GM19463 (cell line): ENCODE results near the gene IQSEC1.
"Not testable (repeated sequence)": the region's sequence is repeated elsewhere in the genome, so short reads cannot be mapped to it uniquely, and the experiment has no call there.

Experiments
- ATAC-seq: cut with Tn5 transposase; IDR thresholded peaks from one replicate; pipeline ENCODE4 v1.9.1; 2021; ENCODE audit warnings: mild to moderate bottlenecking, moderate library complexity; ENCODE audit not compliant: unreplicated experiment

The IQSEC1 gene

GRCh38 chr3:12886106-12886679 lies 187.0 kb downstream of the IQSEC1 start:
- ATAC-seq: peak; percentile 45

DNA sequence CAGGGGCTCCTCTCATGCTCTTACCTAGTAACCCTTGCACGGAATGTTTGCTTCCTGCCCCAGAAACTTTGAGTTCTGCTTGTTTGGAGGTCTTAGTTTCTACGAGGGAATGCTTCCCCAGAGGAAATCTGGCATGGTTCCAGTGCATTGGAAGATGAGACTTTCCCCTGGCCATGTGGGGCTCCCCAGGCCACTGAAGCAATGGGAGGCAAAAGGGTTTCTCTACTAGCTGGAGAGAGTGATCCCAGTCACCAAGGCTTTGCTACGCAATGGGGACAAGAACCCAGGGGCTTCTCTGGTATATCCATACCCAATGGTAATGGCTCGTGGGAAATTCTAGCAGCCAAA lies 187.7 kb downstream of the IQSEC1 start:
- no peak for ATAC-seq

GRCh38 chr3:12884790-12885582 lies 188.2 kb downstream of the IQSEC1 start:
- ATAC-seq: no peak

- no peak for ATAC-seq
Measured at GRCh38 chr3:12884186-12884680, 189.0 kb downstream of the IQSEC1 start.

DNA sequence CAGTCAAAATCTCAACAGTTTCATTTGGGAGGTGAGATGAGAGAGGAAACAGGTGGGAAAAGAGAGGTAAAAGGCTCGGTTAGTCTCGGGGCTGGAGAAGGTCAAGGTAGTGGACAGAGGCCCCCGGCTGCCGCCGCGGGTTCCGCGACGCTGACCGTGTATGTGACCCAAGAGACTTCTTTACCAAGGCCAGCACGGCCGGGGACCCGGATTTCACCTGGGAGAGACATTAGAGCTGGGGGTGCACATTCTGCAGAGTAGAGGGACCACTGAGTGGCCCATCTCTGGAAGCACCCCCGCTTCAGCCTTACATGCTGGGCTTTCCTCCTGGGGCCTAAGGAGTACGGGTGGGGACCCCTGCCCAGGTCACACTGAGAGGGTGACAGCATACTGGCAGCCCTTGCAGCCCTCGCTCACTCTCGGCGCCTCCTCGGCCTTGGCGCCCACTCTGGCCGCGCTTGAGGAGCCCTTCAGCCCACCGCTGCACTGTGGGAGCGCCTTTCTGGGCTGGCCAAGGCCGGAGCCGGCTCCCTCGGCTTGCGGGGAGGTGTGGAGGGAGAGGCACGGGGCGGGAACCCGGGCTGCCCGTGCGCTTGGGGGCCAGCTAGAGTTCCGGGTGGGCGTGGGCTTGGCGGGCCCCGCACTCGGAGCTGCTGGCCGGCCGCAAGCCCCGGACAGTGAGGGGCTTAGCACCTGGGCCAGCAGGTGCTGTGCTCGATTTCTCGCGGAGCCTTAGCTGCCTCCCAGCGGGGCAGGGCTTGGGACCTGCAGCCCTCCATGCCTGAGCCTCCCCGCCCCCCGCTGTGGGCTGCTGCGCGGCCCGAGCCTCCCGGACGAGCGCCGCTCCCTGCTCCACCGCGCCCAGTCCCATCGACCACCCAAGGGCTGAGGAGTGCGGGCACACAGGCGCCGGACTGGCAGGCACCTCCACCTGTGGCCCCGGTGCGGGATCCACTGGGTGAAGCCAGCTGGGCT lies 190.6 kb downstream of the IQSEC1 start:
- no peak for ATAC-seq

DNA sequence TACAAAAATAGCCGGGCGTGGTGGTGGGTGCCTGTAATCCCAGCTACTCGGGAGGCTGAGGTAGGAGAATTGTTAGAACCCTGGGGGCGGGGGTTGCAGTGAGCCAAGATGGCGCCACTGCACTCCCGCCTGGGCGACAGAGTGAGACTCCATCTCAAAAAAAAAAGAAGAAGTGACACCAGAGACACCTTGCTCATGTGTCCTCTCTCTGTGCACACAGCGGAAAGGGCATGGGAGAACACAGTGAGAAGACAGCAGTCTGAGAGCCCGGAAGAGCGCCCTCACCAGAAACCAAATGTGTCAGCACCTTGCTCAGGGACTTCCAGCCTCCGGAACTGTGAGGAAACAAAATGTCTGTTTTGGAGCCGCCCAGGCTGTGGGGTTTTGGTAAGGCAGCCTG lies 191.4 kb downstream of the IQSEC1 start:
- peak; percentile 49 for ATAC-seq

DNA sequence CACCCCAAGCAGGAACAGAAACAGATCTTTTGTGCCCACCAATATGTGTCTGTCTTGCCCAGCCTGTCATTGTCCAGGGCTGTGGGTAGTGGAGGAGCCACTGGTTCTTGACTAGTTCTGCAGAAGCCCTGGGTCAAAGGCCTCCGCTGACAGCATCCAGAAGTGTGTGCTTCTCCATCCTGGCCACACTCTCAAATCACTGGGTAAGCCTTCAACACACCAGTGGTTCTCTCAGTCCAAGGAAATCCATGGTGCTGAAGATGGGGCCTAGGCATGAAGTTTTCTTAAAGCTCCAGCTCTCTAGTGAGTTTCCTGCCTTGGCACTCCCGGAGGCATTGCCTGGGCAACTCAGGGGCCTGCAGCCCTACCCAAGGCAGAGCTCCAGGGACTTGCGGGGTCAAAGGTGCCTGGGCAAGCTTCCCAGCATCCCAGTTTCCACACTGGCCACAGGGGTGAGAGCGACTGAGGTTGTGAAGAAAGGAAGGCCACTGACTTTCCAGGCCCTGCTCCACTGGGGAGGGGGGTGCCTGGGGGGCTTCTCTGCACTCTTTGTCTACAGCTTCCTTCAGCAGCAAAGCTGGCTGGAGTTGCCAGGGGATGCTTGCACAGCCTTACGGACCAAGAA lies 193.9 kb downstream of the IQSEC1 start:
- no peak for ATAC-seq

DNA sequence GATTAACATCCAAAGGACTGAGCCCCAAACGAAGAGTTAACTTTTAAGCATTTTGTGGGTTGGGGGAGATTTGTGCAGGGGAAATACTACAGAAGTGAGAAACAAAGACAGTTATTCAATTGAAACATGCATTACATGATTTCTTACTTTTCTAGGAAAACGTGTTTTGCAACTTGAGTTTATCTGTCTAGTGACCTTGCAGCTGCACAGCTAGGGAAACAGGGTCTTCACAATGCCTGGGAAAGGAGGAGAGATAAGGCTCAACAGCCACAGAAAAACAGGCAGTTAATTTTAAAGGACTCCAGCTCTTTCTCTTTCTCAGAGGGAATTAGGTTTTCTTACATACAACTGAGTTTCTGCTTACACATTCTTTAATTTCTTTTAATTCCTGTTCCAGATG lies 194.5 kb downstream of the IQSEC1 start:
- not testable (repeated sequence) for ATAC-seq

DNA sequence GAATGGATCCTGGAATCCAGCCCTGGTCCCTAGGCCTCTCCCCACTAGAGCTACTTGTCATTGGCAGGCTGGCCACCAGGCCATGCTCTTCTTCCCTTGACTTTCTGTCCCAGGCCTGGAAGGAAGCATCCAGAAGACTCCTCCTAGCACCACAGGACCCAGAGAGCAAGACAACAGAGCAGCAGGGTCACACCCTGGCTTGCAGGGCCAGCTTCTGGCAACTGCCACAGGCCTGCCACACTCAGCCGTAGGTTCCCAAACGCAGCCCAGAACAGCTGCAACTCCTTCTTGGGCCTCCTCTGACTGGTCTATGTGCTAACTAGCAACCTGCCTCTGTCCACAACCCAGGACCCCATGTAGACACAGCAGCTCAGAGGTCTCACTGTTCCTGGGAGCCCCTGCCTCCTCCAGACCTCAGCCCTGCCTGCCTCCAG lies 195.1 kb downstream of the IQSEC1 start:
- ATAC-seq: no peak

- no peak for ATAC-seq
Measured at GRCh38 chr3:12877040-12877439, 196.2 kb downstream of the IQSEC1 start.

GRCh38 chr3:12875857-12876836 lies 197.1 kb downstream of the IQSEC1 start:
- peak; percentile 56 for ATAC-seq

DNA sequence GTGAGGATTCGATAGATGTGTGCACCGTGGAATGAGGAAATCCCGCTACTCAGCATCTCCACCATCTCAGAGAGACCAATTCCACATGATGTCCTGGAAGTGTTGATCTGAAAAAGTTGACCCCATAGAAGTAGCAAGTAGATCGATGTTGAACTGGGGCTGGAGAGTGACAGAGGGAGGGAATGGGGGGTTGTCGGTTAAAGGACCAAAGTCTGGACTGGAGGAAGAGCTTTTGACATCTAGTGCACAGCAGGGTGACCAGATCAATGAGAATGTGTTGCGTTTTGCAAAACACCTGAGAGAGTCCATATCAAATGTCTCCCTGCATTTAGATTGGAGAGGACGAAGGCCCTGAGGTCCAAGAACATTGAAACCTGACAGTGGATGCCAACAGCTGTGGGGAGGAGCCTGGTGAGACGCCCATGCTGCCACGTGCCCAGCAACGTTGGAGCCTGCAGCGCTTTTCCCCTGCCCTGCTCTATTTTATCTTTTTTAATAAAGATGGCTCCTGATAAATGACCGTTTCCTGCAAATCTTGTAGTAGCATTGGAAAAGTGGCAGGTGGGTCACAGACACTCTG lies 201.7 kb downstream of the IQSEC1 start:
- ATAC-seq: no peak

GRCh38 chr3:12870942-12871341 lies 202.3 kb downstream of the IQSEC1 start:
- peak; percentile 48 for ATAC-seq

DNA sequence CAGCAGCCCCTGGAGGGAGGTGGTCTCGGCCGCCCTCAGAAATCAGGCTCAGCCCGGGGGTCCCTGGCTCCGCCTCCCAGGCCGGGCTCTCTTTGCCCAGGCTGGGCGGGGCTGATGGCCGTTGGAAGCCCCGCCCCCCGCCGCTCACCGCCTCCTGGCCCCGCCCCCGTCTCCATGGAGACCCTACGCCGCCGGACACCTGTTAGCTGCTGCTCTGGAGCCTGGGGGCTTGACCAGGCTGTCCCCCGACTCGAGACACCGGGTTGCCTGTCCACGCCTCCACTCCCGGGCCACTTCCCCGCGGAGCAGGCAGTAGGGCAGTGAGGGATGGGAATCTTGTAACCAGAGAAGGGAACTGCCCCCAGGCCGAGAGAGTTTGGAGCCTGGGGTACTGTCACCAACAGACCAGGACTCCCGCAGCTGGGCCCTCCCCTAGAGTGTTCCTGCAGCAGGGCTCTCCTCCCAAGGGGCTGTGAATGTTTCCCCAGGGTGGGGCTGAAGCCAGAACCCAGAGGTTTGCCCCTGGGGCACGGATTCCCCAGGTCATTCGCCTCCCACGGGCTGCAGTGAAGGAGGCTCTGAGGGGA lies 204.1 kb downstream of the IQSEC1 start:
- ATAC-seq: peak; percentile 55

DNA sequence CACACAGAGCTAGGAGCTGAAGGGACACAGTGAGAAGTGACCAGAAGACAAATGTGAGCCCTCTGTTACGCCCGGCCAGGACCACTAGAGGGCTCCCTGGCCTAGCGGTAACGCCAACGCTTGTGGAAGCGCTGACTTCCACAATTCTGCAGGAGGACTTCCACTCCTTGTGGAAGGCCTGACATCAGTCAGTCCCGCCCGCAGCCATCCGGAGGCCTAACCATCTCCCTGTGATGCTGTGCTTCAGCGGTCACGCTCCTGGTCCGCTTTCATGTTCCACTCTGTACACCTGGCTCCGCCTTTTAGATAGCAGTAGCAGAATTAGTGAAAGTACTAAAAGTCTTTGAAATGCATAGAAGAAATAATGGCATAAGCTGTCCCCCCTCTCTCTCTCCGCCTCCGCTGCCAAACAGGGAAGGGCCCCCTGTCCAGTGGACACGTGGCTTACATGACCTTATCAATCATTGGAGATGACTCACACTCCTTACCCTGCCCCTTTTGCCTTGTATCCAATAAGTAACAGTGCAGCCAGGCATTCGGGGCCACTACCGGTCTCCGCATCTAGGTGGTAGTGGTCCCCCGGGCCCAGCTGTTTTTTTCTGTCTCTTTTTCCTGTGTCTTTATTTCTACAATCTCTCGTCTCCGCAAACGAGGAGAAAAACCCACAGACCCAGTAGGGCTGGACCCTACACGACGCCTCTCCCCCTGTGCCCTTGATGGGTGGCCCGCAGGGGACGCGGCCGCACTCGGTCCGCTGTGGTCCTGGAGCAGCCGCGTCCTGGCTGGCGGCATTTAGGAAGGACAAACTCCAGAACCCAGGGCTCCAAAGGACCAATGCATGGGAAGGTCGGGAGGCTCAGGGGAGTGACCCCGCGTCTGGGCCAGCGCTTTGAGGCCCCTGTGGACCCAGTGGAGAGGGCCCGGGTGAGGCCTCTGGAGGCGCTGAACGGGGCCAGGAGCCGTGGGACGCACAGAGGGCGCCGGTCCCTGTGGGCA lies 204.9 kb downstream of the IQSEC1 start:
- peak; percentile 60 for ATAC-seq

GRCh38 chr3:12866836-12867235 lies 206.4 kb downstream of the IQSEC1 start:
- ATAC-seq: no peak

DNA sequence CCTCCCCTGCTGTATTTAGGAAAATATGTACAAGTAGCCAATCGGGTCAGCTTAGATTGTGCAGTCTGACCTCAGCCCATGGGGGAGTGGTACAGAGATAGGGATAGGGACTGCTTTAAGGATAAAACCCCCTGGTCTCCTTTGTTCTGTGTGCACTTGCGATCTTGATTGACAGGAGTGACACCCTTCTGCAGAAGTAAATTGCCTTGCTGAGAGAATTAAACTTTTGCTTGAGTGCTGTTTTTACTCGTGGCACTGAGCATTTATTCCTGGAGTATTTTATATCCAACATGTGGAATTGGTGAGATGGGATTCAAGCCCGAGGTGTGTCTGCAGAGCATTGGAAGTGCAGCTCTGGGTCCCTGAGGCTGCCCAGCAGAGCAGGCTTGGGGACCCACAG lies 208.0 kb downstream of the IQSEC1 start:
- no peak for ATAC-seq

GRCh38 chr3:12862387-12862786 lies 210.8 kb downstream of the IQSEC1 start:
- no peak for ATAC-seq
